ENCODE measurements around the gene AP1S1. TPM values are rescaled to one million over a fixed set of nuclear protein-coding genes. Genes with fewer than 3 reads are reported as not detected.
A peak's percentile ranks its signal among the peaks of the same experiment; 100 is the strongest.

Gene AP1S1
- total RNA-seq, 1 donor from 2014 or later = 155 TPM

GRCh38 chr7:101166909-101167644 lies 12.8 kb downstream of the AP1S1 start:
- no peak for TF ChIP-seq CTCF (IDR thresholded peaks at IDR 0.05; ENCODE audit: insufficient read depth, low read length, poor library complexity, severe bottlenecking)
- peaks cover 57% of the 10 kb centered on the region for H3K27me3 ChIP-seq (ENCODE audit: control insufficient read depth, insufficient read depth, low read length)
- no peak overlapping the region for H3K4me3 ChIP-seq (ENCODE audit: low read depth, low read length)
- no peak for DNase-seq (ENCODE audit: low read depth)
- H3K36me3 ChIP-seq (ENCODE audit: control insufficient read depth, insufficient read depth, low read length) = no peaks in the 10 kb centered on the region

GRCh38 chr7:101167645-101168411 lies 13.6 kb downstream of the AP1S1 start:
- no peak for TF ChIP-seq CTCF (IDR thresholded peaks at IDR 0.05; ENCODE audit: insufficient read depth, low read length, poor library complexity, severe bottlenecking)
- H3K4me3 ChIP-seq (ENCODE audit: low read depth, low read length) = no peak overlapping the region
- no peaks in the 10 kb centered on the region for H3K36me3 ChIP-seq (ENCODE audit: control insufficient read depth, insufficient read depth, low read length)
- DNase-seq (ENCODE audit: low read depth) = no peak
- H3K27me3 ChIP-seq (ENCODE audit: control insufficient read depth, insufficient read depth, low read length) = peaks cover 64% of the 10 kb centered on the region

- no peaks in the 10 kb centered on the region for H3K36me3 ChIP-seq (ENCODE audit: control insufficient read depth, insufficient read depth, low read length)
- H3K4me3 ChIP-seq (ENCODE audit: low read depth, low read length) = no peak overlapping the region
- peaks cover 68% of the 10 kb centered on the region for H3K27me3 ChIP-seq (ENCODE audit: control insufficient read depth, insufficient read depth, low read length)
- no peak for TF ChIP-seq CTCF (IDR thresholded peaks at IDR 0.05; ENCODE audit: insufficient read depth, low read length, poor library complexity, severe bottlenecking)
- no peak for DNase-seq (ENCODE audit: low read depth)
Measured at GRCh38 chr7:101168412-101169049, 14.3 kb downstream of the AP1S1 start.

- no peaks in the 10 kb centered on the region for H3K36me3 ChIP-seq (ENCODE audit: control insufficient read depth, insufficient read depth, low read length)
- H3K4me3 ChIP-seq (ENCODE audit: low read depth, low read length) = no peak overlapping the region
- DNase-seq (ENCODE audit: low read depth) = no peak
- no peak for TF ChIP-seq CTCF (IDR thresholded peaks at IDR 0.05; ENCODE audit: insufficient read depth, low read length, poor library complexity, severe bottlenecking)
- H3K27me3 ChIP-seq (ENCODE audit: control insufficient read depth, insufficient read depth, low read length) = peaks cover 71% of the 10 kb centered on the region
Measured at GRCh38 chr7:101169110-101169837, 15.0 kb downstream of the AP1S1 start.

- Histone ChIP-seq H3K36me3 (ENCODE audit: control insufficient read depth, insufficient read depth, low read length) (no peaks in the 10 kb centered on the region), H3K27me3 (ENCODE audit: control insufficient read depth, insufficient read depth, low read length) (peaks cover 70% of the 10 kb centered on the region), H3K4me3 (ENCODE audit: low read depth, low read length) (no peak overlapping the region)
- TF ChIP-seq CTCF (IDR thresholded peaks at IDR 0.05; ENCODE audit: insufficient read depth, low read length, poor library complexity, severe bottlenecking) = peak; percentile 91
- no peak for DNase-seq (ENCODE audit: low read depth)
Measured at GRCh38 chr7:101169838-101170551, 15.7 kb downstream of the AP1S1 start.
